HepG2 (cell line): ENCODE results near the gene CRIM1. TPM values are rescaled to one million over a fixed set of nuclear protein-coding genes. Genes with fewer than 3 reads are reported as not detected.

Experiments used
- ATAC-seq: fragments of 200-7000 bp; cut with Tn5 transposase; 3 replicates; pipeline ENCODE4 v1.9.1; 2020; ENCODE audit warnings: mild to moderate bottlenecking, moderate library complexity
- BruUV-seq: library from RNA; stranded (reverse); fragments of 400-500 nt; replicated peaks from 2 replicates; lab custom pipeline; 2021; lab: Mats Ljungman, UMichigan
- CTCF ChIA-PET: fragments of 300-600 bp; formaldehyde crosslinking; extraction: SDS; loops from one replicate; lab custom pipeline; 2021; ENCODE audit warnings: low total read pairs, inconsistent platforms, low intra/inter-chr PET ratio; lab: Yijun Ruan, JAX
- POLR2A ChIA-PET: fragments of 350-600 bp; sonication (Branson Sonifier 250); formaldehyde crosslinking; loops from one replicate; lab custom pipeline; 2020; ENCODE audit warnings: antibody characterized with exemption, inconsistent platforms; lab: Yijun Ruan, JAX
- DNase-seq: peaks from one replicate; pipeline ENCODE4 v3.0.0-alpha.2; 2015; ENCODE audit warnings: low spot score
- FAIRE-seq: peaks from 3 replicates; lab custom pipeline; 2011; peaks lifted over from hg19 to GRCh38; lab: Jason Lieb, UNC
- H2AFZ ChIP-seq: one replicate; pipeline ENCODE4 v1.6.1; 2011; ENCODE audit warnings: low read length, inconsistent platforms
- H3K27ac ChIP-seq: fragments of 300-600 bp; 3 replicates; pipeline ENCODE4 v1.8.0; 2011; ENCODE audit warnings: mixed run types, mild to moderate bottlenecking, mixed read lengths, low read length, inconsistent platforms; ENCODE audit not compliant: insufficient read depth; ENCODE audit errors: extremely low read length
- H3K27me3 ChIP-seq, 2 experiments: fragments of 200-600 bp in 1 of 2; 2 replicates in 1 of 2; 3 replicates in 1 of 2; pipeline versions ENCODE4 v1.6.0 to v1.8.0; 2011; ENCODE audit warnings: low read length in 2 of 2, mild to moderate bottlenecking in 2 of 2, moderate library complexity in 2 of 2, inconsistent platforms in 1 of 2; ENCODE audit not compliant: insufficient read depth in 2 of 2, control insufficient read depth in 1 of 2
- H3K36me3 ChIP-seq, 2 experiments: fragments of 200-600 bp in 1 of 2; replicated peaks in 1 of 2; 2 replicates in 1 of 2; 3 replicates in 1 of 2; pipeline versions ENCODE4 v1.5.1 to v1.8.0; 2011; ENCODE audit warnings: low read length in 2 of 2, inconsistent platforms in 1 of 2; ENCODE audit not compliant: insufficient read depth in 2 of 2, control insufficient read depth in 1 of 2
- H3K4me1 ChIP-seq: 2 replicates; pipeline ENCODE4 v1.5.1; 2012; ENCODE audit warnings: low read length, inconsistent platforms; ENCODE audit not compliant: insufficient read depth
- H3K4me2 ChIP-seq: 2 replicates; pipeline ENCODE4 v1.6.0; 2011; ENCODE audit warnings: low read depth, low read length, inconsistent platforms
- H3K4me3 ChIP-seq, 3 experiments: fragments of 200-600 bp in 1 of 3; sonication (generic), shearing (Covaris generic) in 1 of 3; replicated peaks in 1 of 3; 2 replicates each; pipeline ENCODE4 v1.5.1; 2011 to 2016; ENCODE audit warnings: low read length in 3 of 3, inconsistent platforms in 2 of 3, low read depth in 2 of 3, mild to moderate bottlenecking in 2 of 3, control low read depth in 1 of 3, mixed read lengths in 1 of 3; ENCODE audit not compliant: insufficient read depth in 1 of 3
- H3K79me2 ChIP-seq: one replicate; pipeline ENCODE4 v1.6.1; 2011; ENCODE audit warnings: low read length, inconsistent platforms; ENCODE audit not compliant: insufficient read depth
- H3K9ac ChIP-seq: 2 replicates; pipeline ENCODE4 v1.6.0; 2011; ENCODE audit warnings: mild to moderate bottlenecking, low read depth, low read length, inconsistent platforms; ENCODE audit not compliant: insufficient read depth
- H3K9me3 ChIP-seq: 2 replicates; pipeline ENCODE4 v1.5.1; 2012; ENCODE audit warnings: mild to moderate bottlenecking, low read length
- H4K20me1 ChIP-seq: 2 replicates; pipeline ENCODE4 v1.6.0; 2011; ENCODE audit warnings: inconsistent platforms, mild to moderate bottlenecking, low read length, moderate library complexity; ENCODE audit not compliant: insufficient read depth
- ARNTL ChIP-seq: sonication (generic); formaldehyde crosslinking; IDR thresholded peaks from 2 replicates; pipeline ENCODE4 v1.4.0; 2020; ENCODE audit warnings: mild to moderate bottlenecking, missing genetic modification reagents
- ASH2L ChIP-seq: fragments of 300-600, 200-600 bp; sonication (generic); IDR thresholded peaks from 2 replicates; pipeline ENCODE4 v1.7.0; 2017; ENCODE audit warnings: low read depth, mild to moderate bottlenecking, moderate library complexity, mixed read lengths, low read length; ENCODE audit not compliant: insufficient read length
- ATF7-NPFF ChIP-seq: sonication (generic); formaldehyde crosslinking; IDR thresholded peaks from 2 replicates; pipeline ENCODE4 v1.8.1; 2023; ENCODE audit warnings: mild to moderate bottlenecking, low read depth, missing genetic modification reagents, moderate library complexity
- HOXD1 ChIP-seq: sonication (generic); formaldehyde crosslinking; IDR thresholded peaks from 2 replicates; pipeline ENCODE4 v1.5.0; 2020; ENCODE audit warnings: missing genetic modification reagents
- IKZF4 ChIP-seq: sonication (generic); formaldehyde crosslinking; IDR thresholded peaks from 2 replicates; pipeline ENCODE4 v1.5.1; 2020; ENCODE audit warnings: borderline replicate concordance, mild to moderate bottlenecking, low read depth, missing genetic modification reagents; ENCODE audit errors: not compliant biosample characterization
- NFYB ChIP-seq: sonication (generic); formaldehyde crosslinking; IDR thresholded peaks from 2 replicates; pipeline ENCODE4 v1.4.0; 2020; ENCODE audit warnings: missing genetic modification reagents
- NKX3-1 ChIP-seq: sonication (generic); formaldehyde crosslinking; IDR thresholded peaks from 2 replicates; pipeline ENCODE4 v1.5.0; 2020; ENCODE audit warnings: missing genetic modification reagents
- RBAK ChIP-seq: sonication (generic); formaldehyde crosslinking; IDR thresholded peaks from 2 replicates; pipeline ENCODE4 v1.5.1; 2020; ENCODE audit warnings: mild to moderate bottlenecking, missing genetic modification reagents
- SNRNP70 ChIP-seq: fragments of 200-400 bp; formaldehyde crosslinking; IDR thresholded peaks from 2 replicates; pipeline ENCODE4 v1.6.1; 2017; ENCODE audit warnings: mild to moderate bottlenecking, low read depth, low read length, moderate library complexity
- TEAD3 ChIP-seq: optimal IDR thresholded peaks from 2 replicates; pipeline ENCODE3; 2016; ENCODE audit warnings: borderline replicate concordance
- U2AF1 ChIP-seq: fragments of 200-400 bp; formaldehyde crosslinking; optimal IDR thresholded peaks from 2 replicates; pipeline ENCODE3; 2017; ENCODE audit warnings: mild to moderate bottlenecking, low read depth, low read length
- ZBTB7A ChIP-seq: sonication (generic); formaldehyde crosslinking; IDR thresholded peaks from 2 replicates; pipeline ENCODE4 v1.8.0; 2022; ENCODE audit warnings: mild to moderate bottlenecking, missing genetic modification reagents
- ZZZ3 ChIP-seq: sonication (generic); formaldehyde crosslinking; IDR thresholded peaks from 2 replicates; pipeline ENCODE4 v1.4.0; 2020; ENCODE audit warnings: missing genetic modification reagents, mild to moderate bottlenecking, borderline replicate concordance
- WGBS: methylation state at CpG from one replicate; pipeline ENCODE4 v1.1.6; 2017; ENCODE audit warnings: low lambda C conversion rate; 5-methylcytosine and 5-hydroxymethylcytosine counted together
- in situ Hi-C: cut with HindIII; loops from 2 replicates; pipeline ENCODE4 v1.10.0; 2017; ENCODE audit warnings: low pct_unique_long_range_greater_than_20kb; ENCODE audit not compliant: extremely low pct_ligation_motif_present
- intact Hi-C: fragments of 100-400 bp; cut with micrococcal nuclease; formaldehyde crosslinking; loops from one replicate; pipeline ENCODE4 v1.10.0; 2022; ENCODE audit not compliant: unreplicated experiment
- polyA plus RNA-seq, 8 experiments: library from polyadenylated mRNA; depleted of rRNA in 3 of 8; stranded (reverse) in 7 of 8; unstranded in 1 of 8; fragments of >200 nt; fragmentation: Illumina TruSeq in 4 of 8; extraction: Trizol in 4 of 8; gene quantifications; 2 replicates each; pipeline versions ENCODE4 v1.2.1 to v1.2.3, GENCODE V29; 2011 to 2016; ENCODE audit warnings: low read depth in 4 of 8, missing spikeins in 1 of 8, mixed read lengths in 1 of 8; ENCODE audit not compliant: insufficient read depth in 1 of 8
- total RNA-seq, 5 experiments: library from RNA; depleted of rRNA; stranded (reverse); fragments of >200 nt; fragmentation: Illumina TruSeq; extraction: Trizol; gene quantifications; 2 replicates each; pipeline ENCODE4 v1.2.3, GENCODE V29; 2016; ENCODE audit warnings: low read depth in 1 of 5
- TF ChIP-seq, protein P1 (sequence below): sonication (generic); formaldehyde crosslinking; IDR thresholded peaks from 2 replicates; pipeline ENCODE4 v1.4.0; 2020; ENCODE audit warnings: missing genetic modification reagents, borderline replicate concordance
- TF ChIP-seq, protein P2 (sequence below): sonication (generic); formaldehyde crosslinking; IDR thresholded peaks from 2 replicates; pipeline ENCODE4 v1.9.0; 2021; ENCODE audit warnings: missing genetic modification reagents, mild to moderate bottlenecking, borderline replicate concordance

CRIM1 gene
- total and polyA plus RNA-seq, 2 of the 13 experiments (the other 11 are each of a cell fraction or from before 2014, with no cell fraction given), result 39.1 to 69.9 TPM

DNA sequence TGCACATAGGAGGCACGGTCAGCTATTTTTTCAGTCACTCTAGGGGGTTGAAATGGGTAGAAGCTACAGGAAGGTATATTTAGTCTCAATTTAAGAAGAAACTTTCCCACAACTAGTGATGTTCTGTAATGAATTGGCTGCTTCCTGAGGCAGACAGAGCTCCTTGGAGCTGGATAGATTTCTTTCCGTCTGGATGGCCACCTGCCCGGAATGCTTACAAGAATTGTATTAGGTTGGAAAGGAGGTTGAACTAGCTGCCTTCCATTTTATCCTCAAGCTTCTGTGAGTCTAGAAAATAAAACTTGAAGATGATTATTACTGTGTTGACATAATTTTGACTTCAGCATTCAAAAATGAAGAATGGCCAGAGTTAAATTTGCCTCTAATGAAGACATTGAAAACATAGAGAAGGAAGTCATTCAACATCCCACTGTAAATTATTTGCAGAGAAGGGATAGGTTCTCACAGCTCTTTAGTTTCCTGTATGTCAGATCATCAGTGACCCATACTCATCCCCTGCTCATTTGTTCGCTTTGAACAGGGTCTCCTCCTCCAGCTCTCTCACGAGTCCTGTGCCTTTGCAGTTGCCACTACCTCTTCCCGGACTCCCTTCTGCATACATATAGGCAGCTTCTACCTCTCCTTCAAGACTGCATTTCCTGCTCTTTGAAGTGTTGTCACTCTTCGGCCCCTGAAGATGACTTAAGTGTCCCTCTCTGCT lies 88.8 kb downstream of the CRIM1 start:
- H4K20me1 ChIP-seq, result no peaks in the 10 kb centered on the region
- CTCF ChIA-PET, result no interaction called here
- H3K36me3 ChIP-seq, result peaks cover 36 to 85% of the 10 kb centered on the region in 2 experiments
- DNase-seq, result no peak
- intact Hi-C loops, result no loop called here
- no peak for FAIRE-seq
- H3K27me3 ChIP-seq, result no peaks in the 10 kb centered on the region
- H3K79me2 ChIP-seq, result no peaks in the 10 kb centered on the region
- H3K4me3 ChIP-seq, result no peak overlapping the region
- no peak for TF ChIP-seq U2AF1
- no peak for TF ChIP-seq HOXD1
- no peak for TF ChIP-seq SNRNP70
- TF ChIP-seq ZBTB7A (CRISPR knock-in tag), result no peak
- no peak for TF ChIP-seq NFYB (CRISPR knock-in tag)
- TF ChIP-seq ARNTL (CRISPR knock-in tag), result no peak
- TF ChIP-seq, protein P1, sequence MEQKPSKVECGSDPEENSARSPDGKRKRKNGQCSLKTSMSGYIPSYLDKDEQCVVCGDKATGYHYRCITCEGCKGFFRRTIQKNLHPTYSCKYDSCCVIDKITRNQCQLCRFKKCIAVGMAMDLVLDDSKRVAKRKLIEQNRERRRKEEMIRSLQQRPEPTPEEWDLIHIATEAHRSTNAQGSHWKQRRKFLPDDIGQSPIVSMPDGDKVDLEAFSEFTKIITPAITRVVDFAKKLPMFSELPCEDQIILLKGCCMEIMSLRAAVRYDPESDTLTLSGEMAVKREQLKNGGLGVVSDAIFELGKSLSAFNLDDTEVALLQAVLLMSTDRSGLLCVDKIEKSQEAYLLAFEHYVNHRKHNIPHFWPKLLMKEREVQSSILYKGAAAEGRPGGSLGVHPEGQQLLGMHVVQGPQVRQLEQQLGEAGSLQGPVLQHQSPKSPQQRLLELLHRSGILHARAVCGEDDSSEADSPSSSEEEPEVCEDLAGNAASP (CRISPR knock-in tag), result no peak
- no peak for TF ChIP-seq ATF7-NPFF
- TF ChIP-seq, protein P2, sequence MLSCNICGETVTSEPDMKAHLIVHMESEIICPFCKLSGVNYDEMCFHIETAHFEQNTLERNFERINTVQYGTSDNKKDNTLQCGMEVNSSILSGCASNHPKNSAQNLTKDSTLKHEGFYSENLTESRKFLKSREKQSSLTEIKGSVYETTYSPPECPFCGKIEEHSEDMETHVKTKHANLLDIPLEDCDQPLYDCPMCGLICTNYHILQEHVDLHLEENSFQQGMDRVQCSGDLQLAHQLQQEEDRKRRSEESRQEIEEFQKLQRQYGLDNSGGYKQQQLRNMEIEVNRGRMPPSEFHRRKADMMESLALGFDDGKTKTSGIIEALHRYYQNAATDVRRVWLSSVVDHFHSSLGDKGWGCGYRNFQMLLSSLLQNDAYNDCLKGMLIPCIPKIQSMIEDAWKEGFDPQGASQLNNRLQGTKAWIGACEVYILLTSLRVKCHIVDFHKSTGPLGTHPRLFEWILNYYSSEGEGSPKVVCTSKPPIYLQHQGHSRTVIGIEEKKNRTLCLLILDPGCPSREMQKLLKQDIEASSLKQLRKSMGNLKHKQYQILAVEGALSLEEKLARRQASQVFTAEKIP (CRISPR knock-in tag), result no peak
- no peak for TF ChIP-seq NKX3-1
- no peak for TF ChIP-seq IKZF4 (CRISPR knock-in tag)
- TF ChIP-seq ZZZ3 (CRISPR knock-in tag), result no peak
- no peak for TF ChIP-seq RBAK
- no peak for TF ChIP-seq TEAD3
- TF ChIP-seq ASH2L, result no peak
- TF ChIP-seq, all 625 proteins: peak for 0
- Histone ChIP-seq H3K9me3 (no peaks in the 10 kb centered on the region), H3K9ac (no peak overlapping the region), H3K27ac (no peak overlapping the region), H3K4me2 (no peak overlapping the region), H2AFZ (no peak overlapping the region), H3K4me1 (peaks cover 13% of the 10 kb centered on the region)
- POLR2A ChIA-PET, result no interaction called here
- WGBS, result 98% methylated on average over 7 of the region's 7 CpGs
- BruUV-seq, result no TSS peak
- in situ Hi-C loops, result no loop called here
- ATAC-seq, result no peak
